Breast epithelium (tissue), 3 donors: ENCODE data around the gene OSTC.

Source experiments
- CTCF ChIP-seq, 3 donors: fragments of 450-650 bp; IDR thresholded peaks; one replicate each; pipeline ENCODE4 v1.5.1; 2016 to 2017; ENCODE audit warnings: antibody characterized with exemption in 3 of 3, mild to moderate bottlenecking in 3 of 3, moderate library complexity in 3 of 3
- POLR2A ChIP-seq: fragments of 450-650 bp; IDR thresholded peaks from one replicate; pipeline ENCODE4 v1.6.1; 2016; ENCODE audit warnings: antibody characterized with exemption, mild to moderate bottlenecking, moderate library complexity

- TF ChIP-seq CTCF (IDR thresholded peaks at IDR 0.05) (no peak), POLR2A (no peak)
These were observed 6.2 kb upstream of the OSTC start for GRCh38 chr4:108644237-108644636.
